Measurements from ENCODE around the gene CAPZB. TPM values are rescaled to one million over a fixed set of nuclear protein-coding genes. Genes with fewer than 3 reads are reported as not detected.

Gene CAPZB
- polyA plus RNA-seq, 3 donors = 290 to 504 (median 407) TPM

DNA sequence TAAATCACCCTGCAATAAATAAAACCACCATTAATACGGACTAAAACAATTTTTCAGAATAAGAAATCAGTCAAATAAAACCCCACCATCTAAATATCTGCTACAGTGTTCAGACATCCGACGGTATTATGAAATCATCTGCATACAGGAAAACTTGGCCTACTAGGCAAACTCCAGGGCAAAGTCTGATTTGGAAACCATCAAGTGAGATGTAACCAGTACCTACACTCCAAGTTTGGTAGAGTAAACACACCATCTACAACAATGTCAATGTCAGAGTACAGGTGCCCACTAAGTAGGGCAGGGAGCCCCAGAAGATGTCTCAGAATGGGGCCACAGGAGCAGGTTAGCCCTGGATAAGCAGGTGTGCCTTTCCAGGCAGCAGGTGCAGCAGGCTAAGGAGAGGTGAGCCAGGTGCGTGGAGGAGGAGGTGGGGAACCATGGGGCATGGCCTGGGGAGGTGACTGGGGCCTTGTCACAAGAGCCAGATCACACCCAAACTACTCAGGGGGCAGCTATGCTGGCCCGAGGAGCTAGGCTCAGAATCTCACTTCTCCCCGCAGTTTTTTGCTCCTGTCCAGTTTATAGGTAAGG, 59.6 kb downstream of the CAPZB start:
- no peak overlapping the region for H3K9ac ChIP-seq (ENCODE audit: insufficient read depth, low read length, poor library complexity, severe bottlenecking)
- Mint-ChIP-seq H3K9me3 (no peaks in the 10 kb centered on the region), H3K4me3 (no peak overlapping the region)

More for the DNA sequence above, 59.6 kb downstream of the CAPZB start:
- H3K4me1 Mint-ChIP-seq = peaks cover 52% of the 10 kb centered on the region
- Histone ChIP-seq H3K27me3 (ENCODE audit: control insufficient read depth in 2 of 2, insufficient read depth in 2 of 2, low read length in 2 of 2) (no peaks in the 10 kb centered on the region), H4K20me1 (ENCODE audit: insufficient read depth, low read length) (peaks cover 100% of the 10 kb centered on the region), H3K36me3 (replicated peaks in 1 of 2; ENCODE audit: control insufficient read depth in 1 of 2, insufficient read depth in 2 of 2, low read length in 2 of 2) (peaks cover 6 to 28% of the 10 kb centered on the region in 2 donors), H3K27ac (ENCODE audit: low read depth in 1 of 2, low read length in 2 of 2) (peak overlapping the region in 1 of 2 donors; percentile 49), H2AFZ (ENCODE audit: insufficient read depth, low read depth, low read length, poor library complexity, severe bottlenecking) (no peak overlapping the region), H3K79me2 (ENCODE audit: insufficient read depth, low read length) (peaks cover 100% of the 10 kb centered on the region), H3K9me3 (replicated peaks in 1 of 2; ENCODE audit: control insufficient read depth in 1 of 2, insufficient read depth in 1 of 2, low read length in 2 of 2) (no peaks in the 10 kb centered on the region), H3K4me3 (replicated peaks in 1 of 3; ENCODE audit: low read depth in 2 of 3, low read length in 3 of 3) (no peak overlapping the region), H3K4me1 (ENCODE audit: control insufficient read depth in 1 of 2, insufficient read depth in 2 of 2, low read length in 2 of 2) (peaks cover 0 to 14% of the 10 kb centered on the region in 2 donors), H3K4me2 (replicated peaks; ENCODE audit: extremely low read depth, low read length, poor library complexity, severe bottlenecking) (no peak overlapping the region)
- intact Hi-C loops (cut with micrococcal nuclease) = no loop called here
- DNase-seq = no peak
- WGBS (ENCODE audit: insufficient coverage) = 42% methylated on average over 2 of the region's 6 CpGs
- H3K27me3 Mint-ChIP-seq (ENCODE audit: low read depth in 3 of 3) = peaks cover 0 to 4% (median 0%) of the 10 kb centered on the region in 3 donors
- TF ChIP-seq CTCF (IDR thresholded peaks at IDR 0.05) = no peak
- H3K36me3 Mint-ChIP-seq = peaks cover 30 to 41% of the 10 kb centered on the region in 2 donors
- H3K27ac Mint-ChIP-seq = peak overlapping the region in 2 of 7 donors; percentile 50 to 84

Data from CD14-positive monocyte (primary cell).